Aorta (tissue), 5 donors: ENCODE results near the gene PRKCB. TPM values are rescaled to one million over a fixed set of nuclear protein-coding genes. Genes with fewer than 3 reads are reported as not detected.

Experiments
- ATAC-seq: fragments of 200-7000 bp; cut with Tn5 transposase; one replicate; pipeline ENCODE4 v1.9.1; 2022; ENCODE audit warnings: moderate library complexity; ENCODE audit not compliant: low FRiP score
- DNase-seq, 2 donors: peaks; one replicate each; pipeline ENCODE4 v3.0.0-alpha.2; 2020
- H3K27ac ChIP-seq, 2 donors: one replicate each; pipeline ENCODE4 v1.5.1; 2013; ENCODE audit warnings: low read length in 2 of 2, mild to moderate bottlenecking in 2 of 2, moderate library complexity in 2 of 2, control low read depth in 1 of 2, inconsistent platforms in 1 of 2, low read depth in 1 of 2
- H3K27me3 ChIP-seq, 2 donors: one replicate each; pipeline ENCODE4 v1.6.1; 2013; ENCODE audit warnings: control low read depth in 1 of 2, low read length in 1 of 2, mild to moderate bottlenecking in 1 of 2, moderate library complexity in 1 of 2; ENCODE audit not compliant: insufficient read depth in 2 of 2, control insufficient read depth in 1 of 2
- H3K36me3 ChIP-seq, 2 donors: one replicate each; pipeline ENCODE4 v1.6.1; 2013; ENCODE audit warnings: control low read depth in 1 of 2, low read length in 1 of 2, mild to moderate bottlenecking in 1 of 2; ENCODE audit not compliant: insufficient read depth in 2 of 2, control insufficient read depth in 1 of 2
- H3K4me1 ChIP-seq, 2 donors: one replicate each; pipeline ENCODE4 v1.6.1; 2013; ENCODE audit warnings: low read length in 2 of 2, control low read depth in 1 of 2, mild to moderate bottlenecking in 1 of 2, moderate library complexity in 1 of 2; ENCODE audit not compliant: insufficient read depth in 2 of 2, control insufficient read depth in 1 of 2
- H3K4me3 ChIP-seq, 2 donors: one replicate each; pipeline ENCODE4 v1.5.1; 2013; ENCODE audit warnings: low read length in 2 of 2, control low read depth in 1 of 2, mild to moderate bottlenecking in 1 of 2
- H3K9me3 ChIP-seq: one replicate; pipeline ENCODE4 v1.6.1; 2013; ENCODE audit warnings: mild to moderate bottlenecking, low read length; ENCODE audit not compliant: control insufficient read depth
- WGBS, 2 donors: extraction: QIAGEN DNeasy Blood & Tissue Kit; methylation state at CpG; one replicate each; pipeline ENCODE4 v1.1.7; 2013; 5-methylcytosine and 5-hydroxymethylcytosine counted together
- intact Hi-C, 2 donors: fragments of 100-400 bp; cut with DNase I; formaldehyde crosslinking; loops; one replicate each; pipeline versions ENCODE4 v1.14.2 to v1.15.0; 2022
- polyA plus RNA-seq, 2 donors: library from polyadenylated mRNA; stranded (reverse); fragments of 200-250 nt; gene quantifications; one replicate each; pipeline ENCODE4 v1.2.3, GENCODE V29; 2013
- total RNA-seq, 2 donors: library from RNA; stranded (reverse); fragmentation: NEBNext Ultra II Directional; extraction: Animal tissue kit (Norgen Biotek cat#: 25700); gene quantifications; one replicate each; pipeline ENCODE4 v1.2.1, GENCODE V29; 2021
- donor health status: healthy with polysubstance abuse.
- donor health status: Bipolar disorder and iron deficiency.
- donor health status: DM: no; HTN: no; CAD: no.
- donor health status: DM: no; HTN: no; CAD: no.
- donor health status: DM: yes; HTN: yes; CAD: no.

Gene PRKCB
- total and polyA plus RNA-seq, 4 donors = 0.28 to 16.7 (median 5.4) TPM

DNA sequence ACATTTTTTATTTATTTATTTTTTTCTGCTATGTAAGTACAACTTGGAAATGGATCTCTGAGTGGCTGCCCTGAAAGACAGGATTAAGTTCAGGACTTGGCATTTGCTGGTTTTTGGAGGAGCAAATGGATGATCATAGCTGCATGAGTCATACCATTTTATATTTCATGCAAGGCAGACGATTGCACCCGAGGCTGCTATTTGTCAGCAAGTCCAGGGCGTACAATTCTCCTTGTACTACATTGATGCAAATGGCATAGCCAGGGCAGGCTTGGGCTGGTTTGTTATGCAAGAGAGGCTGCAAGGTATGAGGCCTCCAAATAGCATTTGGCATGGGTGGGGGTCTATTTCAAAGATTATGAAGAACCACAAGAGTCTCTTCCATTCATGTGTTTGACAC, 339.2 kb downstream of the PRKCB start:
- intact Hi-C loops = no loop called here
- Histone ChIP-seq H3K4me1 (no peaks in the 10 kb centered on the region), H3K27me3 (no peaks in the 10 kb centered on the region), H3K9me3 (peaks cover 3% of the 10 kb centered on the region), H3K36me3 (no peaks in the 10 kb centered on the region), H3K4me3 (no peak overlapping the region), H3K27ac (no peak overlapping the region)
- 78 to 83% methylated on average over 3 of the region's 3 CpGs for WGBS, 2 donors
- DNase-seq (no peak), ATAC-seq (no peak)

DNA sequence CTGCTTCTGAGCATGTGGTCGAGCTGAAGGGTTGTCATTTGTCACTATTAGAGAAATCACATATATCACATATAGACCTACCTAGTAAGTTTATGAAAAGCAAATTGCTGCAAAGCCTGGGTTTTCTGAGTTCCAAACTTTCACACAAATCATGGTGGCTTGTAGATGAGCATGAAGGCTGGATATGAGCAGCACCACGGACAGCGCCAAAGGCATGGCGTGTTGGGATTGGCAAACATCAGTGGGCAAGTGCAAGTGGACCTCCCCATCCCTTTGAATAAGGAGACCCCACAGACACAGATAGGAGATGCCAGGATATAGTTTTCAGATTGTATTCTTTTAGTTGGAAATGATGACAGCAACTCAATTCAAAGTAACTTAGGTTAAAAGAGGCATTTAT, 342.7 kb downstream of the PRKCB start:
- WGBS, 2 donors = 32 to 37% methylated on average over 4 of the region's 4 CpGs
- ATAC-seq = no peak
- Histone ChIP-seq H3K27me3 (no peaks in the 10 kb centered on the region), H3K4me1 (no peaks in the 10 kb centered on the region), H3K36me3 (no peaks in the 10 kb centered on the region), H3K27ac (no peak overlapping the region), H3K4me3 (no peak overlapping the region), H3K9me3 (peaks cover 1% of the 10 kb centered on the region)
- no peak for DNase-seq
- intact Hi-C loops = no loop called here

DNA sequence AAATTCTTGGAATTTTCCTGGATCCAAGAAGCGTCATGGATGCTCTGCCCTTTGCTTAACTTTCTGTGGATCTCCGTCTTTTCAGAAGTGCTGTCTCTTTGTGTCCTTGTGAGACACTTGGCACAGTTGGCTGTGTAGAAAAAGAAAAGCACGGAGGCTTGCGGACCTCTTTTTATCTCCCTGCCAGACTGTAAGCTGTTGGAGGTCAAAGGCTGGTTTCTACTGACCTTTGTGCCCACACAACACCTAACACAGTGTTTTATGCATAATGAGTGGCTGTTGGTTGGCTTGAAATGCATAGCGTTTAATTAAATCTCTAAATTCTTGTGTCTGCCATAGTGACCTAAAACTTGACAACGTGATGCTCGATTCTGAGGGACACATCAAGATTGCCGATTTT, 344.7 kb downstream of the PRKCB start:
- Histone ChIP-seq H3K27me3 (no peaks in the 10 kb centered on the region), H3K4me1 (no peaks in the 10 kb centered on the region), H3K36me3 (no peaks in the 10 kb centered on the region), H3K27ac (no peak overlapping the region), H3K4me3 (no peak overlapping the region), H3K9me3 (peaks cover 1% of the 10 kb centered on the region)
- intact Hi-C loops = no loop called here
- WGBS, 2 donors = 86 to 88% methylated on average over 8 of the region's 8 CpGs
- no peak for DNase-seq
- no peak for ATAC-seq

DNA sequence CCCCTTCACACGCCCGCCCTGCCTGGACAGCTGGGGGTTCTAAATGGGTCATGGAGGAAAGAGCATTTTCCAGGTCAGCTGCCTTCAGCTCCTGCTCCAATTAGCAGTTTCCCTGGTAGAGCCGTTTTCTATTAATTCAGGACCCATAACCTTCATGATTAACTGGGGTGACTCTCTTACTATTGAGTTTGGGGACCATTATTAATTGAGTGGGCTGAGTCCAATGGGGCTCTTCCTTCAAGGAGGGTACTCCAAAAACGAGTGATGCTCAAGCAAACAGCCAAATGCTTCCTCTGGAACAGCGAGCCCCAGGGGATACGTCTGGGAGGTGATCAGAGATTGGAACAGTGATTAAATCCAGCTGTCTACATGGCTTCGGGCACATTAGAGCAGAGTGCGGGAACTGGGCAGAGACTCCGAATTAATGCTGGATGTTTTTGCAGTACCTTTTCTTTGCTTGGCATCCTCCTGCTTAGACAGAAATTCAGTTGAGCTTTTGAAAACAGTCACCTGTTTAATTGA, 352.3 kb downstream of the PRKCB start:
- WGBS, 2 donors = 42 to 43% methylated on average over 9 of the region's 9 CpGs
- H3K36me3 ChIP-seq = no peaks in the 10 kb centered on the region
- no peak overlapping the region for H3K27ac ChIP-seq

DNA sequence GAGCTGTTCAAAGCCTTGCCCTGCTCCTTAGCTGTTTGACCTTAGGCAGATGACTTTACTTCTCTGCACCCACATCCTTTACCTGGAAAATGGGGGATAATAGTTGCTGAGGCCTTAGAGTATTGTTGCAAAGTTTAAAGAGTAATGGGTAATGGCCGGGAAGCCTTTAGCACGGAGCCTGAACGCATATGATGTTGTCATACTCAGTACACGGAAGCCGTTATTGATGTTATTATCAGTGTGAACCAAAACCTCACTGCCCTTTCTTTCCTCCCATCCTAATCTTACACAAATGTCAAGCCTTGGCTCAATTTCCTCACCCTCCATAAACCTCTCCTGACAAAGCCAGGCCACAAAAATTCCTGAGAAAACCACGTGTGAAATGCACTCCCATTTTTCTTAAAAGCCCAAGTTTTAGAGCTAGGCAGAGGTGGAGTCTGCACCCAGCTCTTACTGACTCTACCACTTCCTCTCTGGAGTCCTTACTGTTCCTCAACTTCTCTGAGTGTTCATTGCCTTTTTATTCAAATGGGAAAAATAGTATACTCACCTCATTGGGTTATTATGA, 353.1 kb downstream of the PRKCB start:
- WGBS, 2 donors = 46% methylated on average over 6 of the region's 6 CpGs

More for the DNA sequence above, 352.3 kb downstream of the PRKCB start:
- intact Hi-C loops = no loop called here
- Histone ChIP-seq H3K9me3 (peaks cover 1% of the 10 kb centered on the region), H3K4me1 (no peaks in the 10 kb centered on the region), H3K27me3 (no peaks in the 10 kb centered on the region), H3K4me3 (no peak overlapping the region)
- DNase-seq (no peak), ATAC-seq (no peak)

DNA sequence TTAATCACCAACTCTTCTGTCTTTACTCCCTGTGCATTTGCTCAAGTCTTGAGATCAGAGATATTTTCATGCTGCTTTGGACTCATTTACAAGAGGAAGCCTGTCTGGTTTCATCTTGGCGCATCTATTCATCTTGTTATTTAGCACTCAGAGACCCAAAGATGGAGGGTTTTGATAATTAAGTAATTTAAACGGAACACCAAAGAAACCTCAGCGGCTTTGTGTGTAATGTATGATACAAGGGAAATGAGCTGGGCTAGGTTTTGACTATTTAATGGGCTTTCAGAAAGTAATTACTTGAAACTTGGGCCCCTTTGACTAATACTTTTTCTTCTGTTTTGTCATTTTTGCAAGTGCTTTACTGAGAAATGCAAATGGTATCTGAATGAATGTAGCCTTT, 354.2 kb downstream of the PRKCB start:
- 73 to 91% methylated on average over 3 of the region's 3 CpGs for WGBS, 2 donors
- Histone ChIP-seq H3K36me3 (no peaks in the 10 kb centered on the region), H3K4me1 (no peaks in the 10 kb centered on the region), H3K9me3 (peaks cover 1% of the 10 kb centered on the region), H3K4me3 (no peak overlapping the region), H3K27ac (no peak overlapping the region), H3K27me3 (no peaks in the 10 kb centered on the region)
- ATAC-seq (no peak), DNase-seq (no peak)
- intact Hi-C loops = no loop called here

More for the DNA sequence above, 353.1 kb downstream of the PRKCB start:
- Histone ChIP-seq H3K27me3 (no peaks in the 10 kb centered on the region), H3K36me3 (no peaks in the 10 kb centered on the region), H3K4me1 (no peaks in the 10 kb centered on the region), H3K9me3 (peaks cover 1% of the 10 kb centered on the region), H3K4me3 (no peak overlapping the region), H3K27ac (no peak overlapping the region)
- intact Hi-C loops = no loop called here
- ATAC-seq (no peak), DNase-seq (no peak)

DNA sequence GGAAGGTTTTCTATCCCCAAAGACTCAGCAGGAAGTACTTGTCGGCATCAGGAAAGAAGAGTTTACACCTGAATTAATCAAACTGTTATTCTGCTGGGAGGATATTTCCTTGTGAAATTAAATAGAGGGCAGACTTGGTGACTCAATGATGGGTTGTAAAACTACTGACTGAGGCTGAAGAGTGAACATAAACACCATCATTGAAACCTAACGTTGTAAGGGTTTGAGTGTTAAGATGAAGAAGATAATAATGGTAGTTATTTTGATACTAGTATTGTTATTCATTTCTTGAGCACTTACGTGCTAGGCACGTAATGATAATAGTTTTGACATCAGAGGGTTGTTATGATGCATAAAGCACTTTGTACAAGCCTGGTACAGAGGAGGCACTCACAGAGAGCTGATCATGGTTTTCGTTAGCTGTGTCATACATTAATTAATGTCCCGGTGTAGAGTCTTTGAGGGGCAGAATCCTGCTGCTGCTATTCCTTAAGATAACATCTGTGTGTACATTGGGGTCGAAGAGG, 356.2 kb downstream of the PRKCB start:
- Histone ChIP-seq H3K27ac (no peak overlapping the region), H3K4me3 (no peak overlapping the region), H3K27me3 (no peaks in the 10 kb centered on the region), H3K36me3 (no peaks in the 10 kb centered on the region), H3K9me3 (peaks cover 1% of the 10 kb centered on the region), H3K4me1 (no peaks in the 10 kb centered on the region)
- intact Hi-C loops = no loop called here
- ATAC-seq (no peak), DNase-seq (no peak)
- whole genome bisulfite sequencing, 2 donors = 56 to 65% methylated on average over 7 of the region's 7 CpGs

DNA sequence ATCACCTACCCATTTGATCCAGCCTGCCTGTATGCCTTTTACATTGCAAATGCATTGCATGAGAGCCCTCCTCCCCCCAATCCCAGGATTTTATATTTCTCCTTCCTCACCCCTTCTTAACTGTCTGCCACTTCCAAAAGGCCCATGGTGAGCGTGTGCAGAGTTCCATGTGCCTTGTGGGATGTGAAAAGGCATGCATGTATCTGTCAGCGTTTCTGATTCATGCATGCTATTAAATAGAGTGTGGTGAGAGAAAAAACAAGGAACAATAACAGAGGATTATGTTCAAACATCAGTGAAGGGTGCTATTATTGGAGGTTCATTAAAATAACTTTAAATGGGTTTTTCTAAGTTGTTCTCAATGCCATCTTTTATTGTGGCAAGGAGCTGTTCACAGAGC, 359.4 kb downstream of the PRKCB start:
- no peaks in the 10 kb centered on the region for H3K36me3 ChIP-seq
- no peaks in the 10 kb centered on the region for H3K27me3 ChIP-seq
- DNase-seq = no peak
- H3K4me1 ChIP-seq = no peaks in the 10 kb centered on the region
- 39 to 43% methylated on average over 2 of the region's 2 CpGs for WGBS, 2 donors
- peaks cover 1% of the 10 kb centered on the region for H3K9me3 ChIP-seq
- H3K27ac ChIP-seq = no peak overlapping the region
- ATAC-seq = no peak
- intact Hi-C loops = no loop called here
- no peak overlapping the region for H3K4me3 ChIP-seq

DNA sequence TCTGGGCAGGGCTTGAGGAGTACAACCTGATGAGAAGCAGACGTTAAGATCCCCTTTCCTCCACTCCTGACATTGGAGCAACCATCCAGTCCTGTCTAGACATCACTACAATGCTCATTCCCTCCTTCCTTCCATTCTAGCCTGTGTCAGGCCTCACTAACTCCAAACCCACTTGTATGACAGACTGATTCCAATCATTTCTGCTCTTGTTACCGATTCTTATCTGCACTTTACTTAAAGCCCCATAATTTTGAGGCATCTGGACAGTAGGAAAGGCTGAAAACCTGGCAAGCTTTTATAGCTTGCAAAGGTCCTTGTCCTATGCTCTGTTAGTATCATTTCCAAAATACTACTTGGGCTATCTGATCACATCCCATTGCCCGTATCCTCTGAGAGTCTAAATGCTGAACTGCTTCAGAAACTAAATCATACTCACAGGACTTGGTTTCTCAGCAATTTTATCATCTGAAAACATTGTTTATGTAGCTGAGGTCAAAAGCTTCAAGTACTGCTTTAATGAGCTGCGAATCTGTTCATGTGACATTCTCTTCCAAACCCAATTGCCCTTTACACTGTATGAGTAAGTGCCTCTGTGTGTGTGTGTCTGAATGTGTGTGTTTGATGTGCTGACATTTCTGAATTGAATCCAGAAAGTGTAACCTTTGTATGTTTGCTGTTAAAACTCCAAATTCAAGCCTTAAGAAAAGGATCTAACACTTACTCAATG, 363.2 kb downstream of the PRKCB start:
- Histone ChIP-seq H3K4me1 (no peaks in the 10 kb centered on the region), H3K36me3 (no peaks in the 10 kb centered on the region), H3K27ac (no peak overlapping the region), H3K4me3 (no peak overlapping the region), H3K27me3 (no peaks in the 10 kb centered on the region), H3K9me3 (peaks cover 2% of the 10 kb centered on the region)
- WGBS, 2 donors = 37 to 40% methylated on average over 4 of the region's 4 CpGs
- intact Hi-C loops = no loop called here
- DNase-seq (no peak), ATAC-seq (no peak)
